Stimulated activated CD8-positive, alpha-beta memory T cell treated with anti-CD3 and anti-CD28 coated beads, Interleukin-7, amount 100 ng/mL, for 4 hours (primary cell): ENCODE measurements around the gene RARA.

Experiments used
- DNase-seq, 2 donors: peaks; one replicate each; pipeline ENCODE4 v3.0.0-alpha.2; 2020; ENCODE audit warnings: low read depth in 2 of 2

The RARA gene

GRCh38 chr17:40327735-40328385, 18.9 kb downstream of the RARA start:
- DNase-seq = no peak

- no peak for DNase-seq
Observed at GRCh38 chr17:40328386-40328766, 19.4 kb downstream of the RARA start.

- DNase-seq = no peak
Observed at GRCh38 chr17:40329839-40330794, 21.1 kb downstream of the RARA start.

GRCh38 chr17:40330850-40331470, 22.0 kb downstream of the RARA start:
- no peak for DNase-seq

GRCh38 chr17:40331743-40332641, 23.0 kb downstream of the RARA start:
- no peak for DNase-seq

- no peak for DNase-seq
Observed at GRCh38 chr17:40333781-40334448, 24.9 kb downstream of the RARA start.

- no peak for DNase-seq
Observed at GRCh38 chr17:40335620-40336019, 26.6 kb downstream of the RARA start.

GRCh38 chr17:40337351-40337750, 28.4 kb downstream of the RARA start:
- DNase-seq = no peak

GRCh38 chr17:40338058-40338457, 29.1 kb downstream of the RARA start:
- no peak for DNase-seq

- no peak for DNase-seq
Observed at GRCh38 chr17:40338941-40339649, 30.1 kb downstream of the RARA start.

GRCh38 chr17:40340327-40340726, 31.3 kb downstream of the RARA start:
- no peak for DNase-seq

GRCh38 chr17:40340880-40341807, 32.2 kb downstream of the RARA start:
- peak; percentile 71 to 82 for DNase-seq

GRCh38 chr17:40341808-40342503, 33.0 kb downstream of the RARA start:
- DNase-seq = no peak

GRCh38 chr17:40342504-40343218, 33.7 kb downstream of the RARA start:
- no peak for DNase-seq

- no peak for DNase-seq
Observed at GRCh38 chr17:40343219-40344119, 34.5 kb downstream of the RARA start.

GRCh38 chr17:40344421-40345160, 35.6 kb downstream of the RARA start:
- no peak for DNase-seq
